Renal cortex interstitium (tissue), 11 donors: Measurements from ENCODE around the gene SREBF2. TPM values are rescaled to one million over a fixed set of nuclear protein-coding genes. Genes with fewer than 3 reads are reported as not detected.

ENCODE experiments used
- DNase-seq, 11 donors: peaks; one replicate each; pipeline ENCODE4 v3.0.0-alpha.2; 2013; ENCODE audit warnings: low read depth in 9 of 11, low spot score in 4 of 11; ENCODE audit errors: extremely low read depth in 1 of 11
- polyA plus RNA-seq, 3 donors: library from polyadenylated mRNA; unstranded; fragments of 120-200 nt; gene quantifications; one replicate each; pipeline ENCODE4 v1.2.1, GENCODE V29; 2013; ENCODE audit not compliant: insufficient read length in 3 of 3

Gene SREBF2
- polyA plus RNA-seq, 3 donors, result 102 to 103 (median 102) TPM

DNA sequence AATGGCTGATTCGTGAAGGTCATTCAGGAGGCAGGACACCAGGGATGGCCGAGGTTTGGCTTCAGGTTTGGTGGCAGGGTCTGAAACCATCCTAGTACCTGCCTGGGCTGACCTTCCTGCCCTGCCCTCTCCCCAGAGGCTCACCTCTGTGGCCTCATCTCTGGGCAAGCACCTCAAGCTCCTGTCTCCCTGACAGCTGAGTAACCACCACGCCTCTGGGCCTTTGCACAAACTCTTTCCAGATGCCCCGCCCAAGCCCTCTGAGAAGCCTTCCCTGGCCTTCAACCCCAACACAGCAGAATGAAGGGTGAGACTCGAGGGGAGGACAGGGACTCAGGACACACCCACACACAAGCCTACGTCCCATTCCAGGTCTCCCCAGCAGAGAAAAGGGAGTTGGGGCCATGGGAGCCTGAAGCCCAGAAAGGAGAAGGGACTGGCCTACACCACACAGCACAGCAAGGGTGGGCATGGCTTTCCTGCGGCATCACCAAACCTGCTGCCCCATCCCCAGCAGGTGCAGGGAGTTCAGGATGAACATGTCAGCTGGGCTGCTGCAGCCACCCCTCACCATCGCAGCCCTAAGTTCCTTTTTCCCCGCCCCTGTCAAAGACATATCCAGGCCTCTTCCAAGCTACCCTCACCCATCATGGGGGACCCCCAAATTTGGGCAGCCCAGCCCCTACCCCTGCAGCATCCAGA lies 79.6 kb downstream of the SREBF2 start:
- no peak for DNase-seq

DNA sequence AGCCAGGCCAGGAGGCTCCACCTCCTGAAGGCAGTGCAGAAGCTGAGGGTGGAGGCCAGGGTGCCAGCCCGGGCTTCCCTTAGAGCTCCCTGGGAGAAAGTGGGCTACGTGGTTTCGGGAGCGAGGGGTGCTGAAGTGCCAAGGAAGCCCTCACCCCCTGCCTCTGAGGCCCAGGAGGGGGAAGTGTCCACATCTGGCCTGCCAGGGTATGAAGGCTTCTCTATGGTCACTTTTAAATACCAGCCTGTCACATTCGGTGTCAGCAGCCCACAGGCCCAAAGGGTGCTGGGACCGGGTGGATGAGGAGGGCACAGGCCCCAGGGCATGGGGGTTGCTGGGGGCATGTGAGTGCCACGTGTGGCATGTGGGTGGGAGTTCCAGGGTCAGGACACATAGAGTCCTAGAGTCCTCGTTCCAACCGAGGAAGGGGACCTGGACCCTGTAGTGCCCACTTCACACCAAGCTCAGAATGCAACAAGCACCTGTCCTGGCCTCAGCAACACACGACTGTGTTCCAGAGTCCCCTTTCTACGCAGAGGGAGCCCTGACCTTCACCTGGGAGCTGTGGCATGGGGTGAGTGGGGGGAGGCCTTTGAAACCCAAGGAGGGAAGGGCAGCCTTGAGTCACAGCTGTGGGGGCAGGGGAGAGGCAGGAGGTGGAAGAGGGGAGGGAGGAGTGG lies 80.3 kb downstream of the SREBF2 start:
- no peak for DNase-seq

DNA sequence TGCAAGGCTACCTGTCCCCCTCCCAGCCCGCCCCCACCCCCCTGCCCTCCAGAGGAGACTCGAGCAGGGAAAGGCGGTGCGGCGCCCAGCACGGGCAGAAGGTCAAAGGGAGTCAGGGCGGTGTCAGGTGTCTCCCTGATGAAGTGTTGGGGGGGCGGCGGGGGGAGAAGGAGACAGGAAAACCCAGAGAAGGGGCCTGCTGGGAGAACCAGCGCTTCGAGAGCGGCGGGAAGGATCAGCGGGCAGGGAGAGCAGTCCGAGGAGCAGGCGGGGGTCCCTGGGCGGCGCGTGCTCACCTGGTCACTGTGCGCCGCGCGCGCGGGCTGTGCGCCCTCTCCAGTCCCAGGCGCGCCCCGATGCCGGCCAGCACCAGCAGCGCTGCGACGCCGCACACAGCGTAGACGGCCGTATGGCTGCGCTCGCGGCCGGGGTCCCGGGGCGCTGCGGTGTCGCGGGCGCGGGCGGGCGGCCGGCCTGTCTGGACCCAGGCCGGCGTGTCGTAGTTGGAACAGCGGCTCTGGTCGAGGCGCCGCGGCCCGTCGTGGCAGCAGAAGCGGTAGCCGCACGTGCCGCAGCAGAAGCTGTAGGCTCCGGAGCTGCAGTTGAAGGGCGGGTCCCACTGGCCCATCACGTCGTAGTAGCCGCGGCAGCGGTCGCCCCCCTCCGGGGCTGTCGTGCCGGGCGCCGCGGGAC lies 81.1 kb downstream of the SREBF2 start:
- DNase-seq, result no peak

DNA sequence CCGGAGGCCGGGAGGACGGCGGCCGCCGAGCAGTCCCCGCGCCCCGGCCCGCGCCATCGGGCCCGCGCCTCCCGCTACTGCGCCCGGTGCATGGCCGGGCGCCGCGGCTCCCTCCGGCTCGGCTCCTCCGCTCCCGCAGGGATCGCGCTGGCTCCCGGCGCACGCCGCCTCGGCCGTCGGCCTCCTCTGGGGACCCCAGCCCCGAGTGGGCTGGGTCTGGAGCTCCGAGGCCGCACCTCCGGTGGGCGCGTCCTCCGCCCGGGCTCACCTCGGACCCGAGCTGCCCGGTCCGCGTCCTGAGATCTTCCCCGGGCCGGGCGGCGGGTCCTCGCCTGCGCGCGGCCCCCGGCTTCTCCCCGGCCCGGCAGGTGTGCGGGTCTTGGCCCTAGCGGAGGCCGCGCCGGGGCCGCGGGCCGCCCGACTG lies 81.7 kb downstream of the SREBF2 start:
- DNase-seq, result no peak

DNA sequence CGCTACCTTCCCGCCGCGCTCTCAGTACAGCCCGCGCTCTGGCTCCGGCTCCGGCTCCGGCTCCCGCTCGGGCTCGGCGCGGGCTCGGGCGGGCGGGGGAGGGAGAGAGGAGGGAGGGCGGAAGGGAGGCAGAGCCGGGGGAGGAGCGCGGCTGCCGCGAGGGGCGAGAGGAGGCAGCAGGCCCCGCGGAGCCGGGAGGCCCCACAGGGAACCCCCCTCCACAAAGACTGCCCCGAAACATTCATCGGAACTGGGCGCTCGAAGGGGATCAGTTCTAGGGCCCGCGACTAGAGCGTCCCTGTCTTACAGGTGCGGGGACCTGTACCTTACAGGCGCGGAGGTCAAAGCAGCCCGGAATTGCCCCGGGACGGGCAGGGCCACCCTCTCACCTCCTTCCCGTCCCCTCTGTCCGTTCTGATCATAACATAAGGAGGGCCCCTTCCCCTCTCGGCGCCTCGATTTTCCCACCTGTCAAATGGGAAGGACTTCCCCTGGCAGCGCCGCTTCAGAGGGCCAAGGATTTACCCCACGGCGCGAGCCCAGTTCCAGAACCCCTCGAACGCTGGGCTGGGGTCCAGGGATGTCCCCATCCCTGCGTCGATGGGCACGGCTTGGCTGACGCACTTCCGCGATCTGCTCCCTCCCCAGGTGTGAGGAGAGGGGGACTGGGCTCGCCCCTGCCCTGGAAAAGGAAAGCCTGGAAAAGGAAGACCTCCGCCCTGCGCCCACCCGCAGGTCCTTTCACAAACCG lies 82.3 kb downstream of the SREBF2 start, which contains the start of gene SHISA8:
TSS of gene SHISA8 (minus strand) at position 40 of the 751 bp plus-strand sequence. CDS start 407 bp downstream, outside the sequence.
- peak in 3 of 11 donors; percentile 56 to 63 (median 58) for DNase-seq

DNA sequence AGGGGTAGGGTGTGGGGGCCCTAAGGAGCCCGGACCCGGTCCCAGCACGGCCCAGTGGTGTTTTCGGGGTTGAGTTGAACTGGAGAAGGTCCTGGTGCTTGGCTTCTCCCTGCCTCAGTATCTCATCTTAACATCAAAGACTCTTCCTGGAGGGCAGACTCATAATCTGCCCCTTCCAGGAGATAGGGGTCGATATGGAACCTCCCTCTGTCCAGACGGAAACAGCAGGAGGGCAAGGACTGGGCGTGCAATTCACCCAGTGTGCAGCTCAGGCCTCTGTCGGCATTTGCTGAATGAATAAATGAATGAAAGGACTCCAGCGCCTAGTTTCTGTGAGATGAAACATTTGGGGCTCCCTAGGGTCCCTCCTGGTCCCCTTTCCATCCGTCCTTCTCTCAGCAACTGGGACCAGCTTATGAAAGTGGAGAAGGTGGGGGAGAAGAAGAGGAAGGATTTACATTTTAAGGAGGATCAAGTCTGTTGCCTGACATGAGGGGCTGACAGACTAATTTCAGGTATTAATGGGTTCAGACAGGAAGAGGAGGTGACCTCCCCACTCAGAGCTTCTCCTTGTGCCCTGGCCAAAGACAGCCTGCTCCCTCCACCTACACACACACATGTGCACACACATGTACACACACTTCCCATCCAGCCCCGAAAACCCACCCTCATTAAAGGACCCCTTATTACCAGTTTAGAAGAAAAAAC lies 83.0 kb downstream of the SREBF2 start:
- DNase-seq, result no peak

DNA sequence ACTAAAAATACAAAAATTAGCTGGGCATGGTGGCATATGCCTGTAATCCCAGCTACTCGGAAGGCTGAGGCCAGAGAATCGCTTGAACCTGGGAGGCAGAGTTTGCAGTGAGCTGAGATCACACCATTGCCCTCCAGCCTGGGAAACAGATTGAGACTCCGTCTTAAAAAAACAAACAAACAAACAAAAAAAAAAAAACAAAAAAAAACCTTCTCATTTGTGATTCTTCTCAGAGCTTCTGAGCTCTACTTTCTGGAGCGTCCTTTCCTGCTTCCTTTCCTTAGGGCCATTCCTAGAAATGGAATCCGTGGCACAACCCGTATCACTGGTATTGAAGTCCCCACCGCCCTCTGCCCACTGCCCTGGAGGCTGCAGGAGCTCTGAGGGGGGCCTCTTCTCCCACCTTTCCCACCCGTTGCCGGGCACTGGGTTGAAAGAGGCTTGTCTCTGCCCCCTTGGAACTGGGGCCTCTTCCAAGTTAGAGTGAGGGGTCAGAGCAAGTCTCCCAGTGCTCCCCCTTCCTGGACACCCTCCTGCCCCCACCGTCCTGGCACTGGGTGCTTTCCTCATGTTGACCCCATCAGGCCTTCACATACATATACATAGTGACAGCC lies 83.9 kb downstream of the SREBF2 start:
- no peak for DNase-seq

DNA sequence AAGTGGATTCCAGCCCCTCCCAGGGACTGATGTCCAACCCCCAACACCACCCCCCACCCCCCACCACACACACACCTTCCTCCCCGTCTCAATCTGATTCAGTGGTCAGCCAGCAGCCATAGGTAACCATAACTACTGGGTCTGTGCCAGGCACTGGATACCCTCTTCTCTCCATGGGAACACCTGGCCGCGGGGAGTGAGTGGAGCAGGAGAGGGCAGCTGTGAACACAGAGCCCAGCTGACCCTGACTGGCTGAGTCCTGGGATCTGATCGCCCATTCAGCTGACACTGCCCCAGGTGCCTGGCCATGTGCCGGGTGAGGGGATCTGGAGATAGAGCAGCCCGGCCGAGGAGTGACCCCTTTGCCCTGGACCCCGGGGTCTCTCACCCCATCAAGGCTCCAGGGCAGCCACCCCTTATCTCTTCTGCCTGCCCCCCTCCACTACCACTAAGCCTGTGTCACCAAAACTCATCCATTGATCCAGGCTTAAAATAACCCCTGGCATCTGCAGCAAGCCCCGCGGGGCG lies 84.5 kb downstream of the SREBF2 start:
- DNase-seq, result no peak

DNA sequence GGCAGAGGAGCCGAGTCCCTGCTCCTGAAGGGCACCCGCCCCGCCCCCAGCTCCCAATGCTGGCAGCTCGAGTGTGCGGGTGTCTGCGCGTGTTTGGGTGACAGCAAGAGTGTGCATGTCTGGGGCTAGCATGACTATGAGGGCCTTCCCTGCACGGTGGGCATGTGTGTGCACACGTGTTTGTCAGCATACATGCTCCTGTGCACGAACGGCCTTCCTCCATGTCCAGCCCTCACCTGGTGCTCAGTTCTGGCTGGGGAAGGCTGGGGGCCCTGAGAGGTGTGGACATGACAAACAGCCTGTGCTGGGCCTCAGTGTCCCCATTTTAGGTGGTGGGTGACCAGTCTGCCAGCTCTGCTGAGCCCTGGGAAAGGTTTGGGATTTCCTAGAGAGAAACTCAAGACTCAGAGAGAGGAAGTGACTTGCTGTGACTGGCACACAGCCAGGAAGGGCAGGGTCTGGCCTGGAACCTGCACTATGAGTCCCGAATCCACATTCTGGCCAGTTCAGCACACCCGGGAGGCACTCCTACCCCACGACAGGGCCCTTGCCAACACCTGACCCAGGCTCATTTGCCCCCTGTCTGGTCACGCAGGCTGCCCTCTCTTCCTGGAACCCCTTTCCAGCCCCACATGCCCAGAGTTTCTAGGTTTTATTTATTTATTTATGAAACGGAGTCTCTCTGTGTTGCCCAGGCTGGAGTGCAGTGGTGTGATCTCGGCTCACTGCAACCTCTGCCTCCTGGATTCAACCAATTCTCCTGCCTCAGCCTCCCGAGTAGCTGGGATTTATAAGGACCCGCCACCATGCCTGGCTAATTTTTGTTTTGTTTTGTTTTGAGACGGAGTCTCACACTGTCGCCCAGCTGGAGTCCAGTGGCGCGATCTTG lies 85.2 kb downstream of the SREBF2 start:
- peak in 1 of 11 donors; percentile 46 for DNase-seq

DNA sequence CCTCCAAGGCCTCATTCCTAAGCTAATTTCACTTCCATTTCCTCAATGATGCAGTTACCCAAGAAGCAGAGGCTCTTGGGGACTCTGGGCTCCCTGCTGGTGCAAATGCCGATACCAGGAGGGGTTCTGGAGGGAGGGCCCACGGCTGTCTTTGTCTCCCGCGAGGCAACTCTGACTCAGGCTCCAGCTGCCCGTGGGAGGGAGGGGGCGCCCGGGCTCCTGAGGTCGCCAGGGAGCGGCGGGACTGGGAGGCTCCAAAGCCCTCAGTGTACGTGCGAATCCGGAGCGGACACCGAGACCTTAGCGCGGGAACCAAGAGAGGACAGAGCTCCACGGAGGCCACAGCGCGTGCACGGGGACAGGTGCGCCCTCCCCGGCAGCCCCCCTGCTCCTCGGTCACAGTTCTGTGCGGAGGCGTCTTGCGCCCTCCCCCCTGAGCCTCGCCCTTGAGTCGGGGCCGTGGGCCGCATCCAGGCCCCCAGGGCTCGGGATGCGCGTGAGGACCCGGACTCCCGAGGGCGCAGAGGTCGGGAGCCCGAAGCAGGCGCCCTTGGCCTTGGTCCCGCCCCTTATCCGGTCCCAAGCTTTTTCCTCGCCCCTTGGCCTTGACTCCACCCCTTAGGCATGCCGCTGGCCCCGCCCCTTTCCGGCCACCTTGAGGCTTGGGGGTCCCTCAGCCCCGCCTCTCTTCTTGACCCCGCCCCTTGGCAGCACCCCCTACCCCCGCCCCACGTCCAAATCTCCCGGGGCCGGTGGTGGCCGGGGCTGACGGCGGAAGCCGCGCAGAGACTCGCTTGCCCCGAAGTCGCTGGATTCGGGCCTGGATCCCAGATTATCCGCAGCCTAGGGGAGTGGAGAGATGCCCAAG lies 86.7 kb downstream of the SREBF2 start:
- DNase-seq, result peak in 1 of 11 donors; percentile 54

DNA sequence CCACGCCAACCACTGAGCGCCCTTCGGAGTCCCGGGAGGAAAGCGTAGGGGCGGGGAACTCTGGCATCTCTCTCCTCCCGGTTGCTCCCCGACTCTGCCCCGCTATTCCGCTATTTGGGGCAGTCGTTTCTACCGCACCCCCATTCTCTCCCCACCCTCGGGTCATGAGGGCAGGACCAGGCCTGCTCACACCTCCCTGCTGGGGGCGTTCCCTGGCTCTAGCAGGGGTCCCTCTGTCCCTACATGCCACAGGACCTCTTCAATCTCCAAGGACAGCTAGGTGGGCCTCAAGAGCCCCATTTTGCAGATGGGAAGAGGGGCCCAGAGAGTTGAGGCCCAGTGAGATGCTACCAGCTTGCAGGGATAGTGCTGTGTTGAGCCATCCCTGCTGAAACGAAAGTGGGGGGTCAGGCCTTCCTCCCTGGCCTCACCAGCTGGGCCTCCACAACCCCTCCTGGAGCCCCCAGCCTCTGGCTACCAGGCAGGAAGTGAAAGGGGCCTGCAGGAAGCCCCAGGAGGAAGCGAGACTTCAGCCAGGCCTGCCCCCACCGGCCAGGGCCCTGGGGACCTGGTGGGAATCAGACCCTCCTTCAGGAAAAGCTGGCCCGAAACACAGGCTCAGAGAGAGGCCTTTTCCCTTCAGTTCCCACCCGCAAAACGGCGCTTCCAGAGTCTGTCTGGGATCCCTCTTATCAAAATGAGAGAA lies 87.5 kb downstream of the SREBF2 start:
- no peak for DNase-seq

DNA sequence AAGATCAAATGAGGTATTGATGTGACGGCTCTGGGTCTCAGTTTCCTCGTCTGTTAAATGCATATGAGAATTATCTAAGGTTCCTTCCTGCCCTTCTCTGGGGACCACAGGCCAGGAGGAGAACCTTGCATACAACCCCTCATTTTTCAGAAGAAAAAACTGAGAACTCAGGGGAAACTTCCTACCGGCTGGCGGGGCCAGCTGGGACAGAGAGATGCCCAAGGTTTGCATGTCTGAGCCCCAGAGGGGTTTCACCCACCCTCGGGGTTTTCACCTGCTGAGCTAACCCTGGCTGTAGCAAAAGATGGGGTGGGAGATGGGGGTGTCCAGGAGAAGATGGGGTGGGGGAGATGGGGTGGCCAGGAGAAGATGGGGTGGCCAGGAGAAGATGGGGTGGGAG lies 89.4 kb downstream of the SREBF2 start:
- DNase-seq, result no peak

DNA sequence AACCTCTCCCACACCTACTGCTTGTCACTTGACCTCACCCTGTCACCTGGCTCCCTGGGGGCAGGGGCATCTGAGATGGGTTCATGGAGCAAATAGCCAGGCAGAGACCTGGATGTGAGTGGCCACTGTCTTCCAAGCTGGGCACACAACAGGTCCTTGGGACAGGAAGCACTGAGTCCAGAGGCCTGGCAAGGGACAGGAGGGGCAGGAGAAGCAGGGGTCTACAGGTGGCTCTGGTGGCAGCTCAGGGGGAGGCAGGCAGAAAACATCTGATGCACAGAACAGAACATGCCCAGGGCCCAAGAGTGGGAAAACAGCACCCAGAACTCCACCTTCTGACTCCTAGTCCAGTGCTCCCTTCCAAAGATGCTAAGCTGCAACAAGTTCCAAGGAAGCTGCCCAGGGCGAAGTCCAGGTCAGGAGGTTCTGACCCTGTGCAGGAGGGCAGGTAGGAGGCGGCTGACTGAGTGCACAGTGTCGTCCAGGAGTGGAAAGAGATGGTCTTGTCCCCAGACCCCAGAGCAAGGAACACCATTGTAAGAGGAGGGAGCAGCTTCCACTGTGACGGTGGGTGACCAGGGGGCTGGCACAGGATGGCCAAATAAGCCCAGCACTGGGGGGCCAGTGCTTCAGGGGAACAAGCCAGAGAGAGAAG lies 90.2 kb downstream of the SREBF2 start:
- no peak for DNase-seq

DNA sequence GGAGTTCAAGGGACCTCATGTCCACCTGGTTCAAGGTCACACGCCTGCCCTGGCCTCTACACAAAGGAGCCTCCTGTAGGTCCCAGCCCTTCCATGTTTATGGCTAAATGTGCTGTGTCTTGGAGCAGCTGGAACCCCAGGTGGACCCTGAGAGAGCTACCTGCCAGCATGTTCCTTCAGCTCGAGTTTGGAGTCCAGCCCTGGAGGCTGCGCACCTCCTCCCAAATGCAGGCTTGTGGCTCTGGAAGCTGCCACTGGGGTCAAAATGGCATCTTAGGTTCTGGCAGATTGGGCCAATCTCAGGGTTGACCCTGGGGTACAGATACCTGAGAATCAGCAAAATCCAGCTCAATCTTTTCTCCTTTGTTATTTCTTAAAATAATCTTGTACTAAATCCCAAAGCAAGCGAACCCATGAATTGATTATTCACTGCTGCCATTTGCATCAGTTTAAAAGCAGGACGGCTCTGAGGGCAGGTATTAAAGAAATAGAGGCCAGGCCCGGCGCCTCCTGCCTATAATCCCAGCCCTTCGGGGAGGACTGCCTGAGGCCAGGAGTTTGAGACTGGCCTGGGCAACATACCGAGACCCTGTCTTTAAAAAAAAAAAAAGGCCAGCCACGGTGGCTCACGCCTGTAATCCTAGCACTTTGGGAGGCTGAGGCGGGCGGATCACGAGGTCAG lies 90.8 kb downstream of the SREBF2 start:
- no peak for DNase-seq
